Duodenal mucosa (tissue), 2 donors: ENCODE data around the gene MTG1.
"Not testable (repeated sequence)": the region's sequence is repeated elsewhere in the genome, so short reads cannot be mapped to it uniquely, and the experiment has no call there.

Experiments used
- H3K27ac ChIP-seq: one replicate; pipeline ENCODE4 v1.7.0; 2013; ENCODE audit warnings: low read depth, low read length
- H3K27me3 ChIP-seq, 2 donors: one replicate each; pipeline ENCODE4 v1.7.0; 2013; ENCODE audit warnings: low read length in 2 of 2, control low read depth in 1 of 2; ENCODE audit not compliant: insufficient read depth in 2 of 2, control insufficient read depth in 1 of 2
- H3K36me3 ChIP-seq, 2 donors: one replicate each; pipeline ENCODE4 v1.7.0; 2013; ENCODE audit warnings: low read length in 2 of 2, control low read depth in 1 of 2; ENCODE audit not compliant: insufficient read depth in 2 of 2, control insufficient read depth in 1 of 2
- H3K4me1 ChIP-seq, 2 donors: one replicate each; pipeline ENCODE4 v1.7.0; 2013; ENCODE audit warnings: low read length in 2 of 2, control low read depth in 1 of 2; ENCODE audit not compliant: insufficient read depth in 2 of 2, control insufficient read depth in 1 of 2
- H3K4me3 ChIP-seq, 2 donors: one replicate each; pipeline ENCODE4 v1.7.0; 2013; ENCODE audit warnings: low read length in 2 of 2, low read depth in 1 of 2
- H3K9ac ChIP-seq, 2 donors: one replicate each; pipeline ENCODE4 v1.7.0; 2013; ENCODE audit warnings: low read length in 2 of 2, low read depth in 1 of 2
- H3K9me3 ChIP-seq, 2 donors: one replicate each; pipeline ENCODE4 v1.7.0; 2013; ENCODE audit warnings: low read length in 2 of 2, control low read depth in 1 of 2; ENCODE audit not compliant: control insufficient read depth in 1 of 2

MTG1 gene

DNA sequence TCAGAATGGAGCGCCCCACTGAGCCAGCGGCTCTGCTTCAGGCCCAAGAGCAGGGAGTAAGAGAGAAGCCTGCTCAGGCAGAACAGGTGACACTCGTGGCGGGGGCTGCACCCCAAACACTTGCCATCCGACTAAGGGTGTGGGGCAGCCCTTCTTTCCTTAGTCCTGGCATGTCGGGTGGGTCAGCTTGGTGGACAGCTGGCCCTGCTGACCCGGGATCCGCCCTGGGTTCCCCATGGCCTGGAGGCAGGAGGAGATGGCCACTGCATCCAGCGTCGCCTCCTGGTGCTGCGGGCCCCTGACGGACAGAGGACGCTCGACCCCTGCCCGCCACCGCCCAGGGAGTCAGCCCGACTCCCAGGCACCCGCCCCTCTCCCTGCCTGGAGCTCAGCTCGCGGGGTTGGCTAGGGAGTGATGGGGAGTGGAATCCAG, 16.1 kb upstream of the MTG1 start:
- H3K27me3 ChIP-seq: no peaks in the 10 kb centered on the region
- H3K36me3 ChIP-seq: no peaks in the 10 kb centered on the region
- peak overlapping the region in 1 of 2 donors; percentile 77 for H3K9ac ChIP-seq
- H3K27ac ChIP-seq: peak overlapping the region; percentile 73
- no peaks in the 10 kb centered on the region for H3K9me3 ChIP-seq
- peaks cover 14 to 18% of the 10 kb centered on the region in 2 donors for H3K4me1 ChIP-seq
- peak overlapping the region; percentile 71 to 81 for H3K4me3 ChIP-seq

- Histone ChIP-seq H3K27me3 (no peaks in the 10 kb centered on the region), H3K4me3 (peak overlapping the region; percentile 71 to 81), H3K9ac (peak overlapping the region in 1 of 2 donors; percentile 77), H3K4me1 (peaks cover 14 to 18% of the 10 kb centered on the region in 2 donors), H3K27ac (peak overlapping the region; percentile 73), H3K36me3 (no peaks in the 10 kb centered on the region), H3K9me3 (no peaks in the 10 kb centered on the region)
These were observed 15.5 kb upstream of the MTG1 start for GRCh38 chr10:133378251-133379096.

DNA sequence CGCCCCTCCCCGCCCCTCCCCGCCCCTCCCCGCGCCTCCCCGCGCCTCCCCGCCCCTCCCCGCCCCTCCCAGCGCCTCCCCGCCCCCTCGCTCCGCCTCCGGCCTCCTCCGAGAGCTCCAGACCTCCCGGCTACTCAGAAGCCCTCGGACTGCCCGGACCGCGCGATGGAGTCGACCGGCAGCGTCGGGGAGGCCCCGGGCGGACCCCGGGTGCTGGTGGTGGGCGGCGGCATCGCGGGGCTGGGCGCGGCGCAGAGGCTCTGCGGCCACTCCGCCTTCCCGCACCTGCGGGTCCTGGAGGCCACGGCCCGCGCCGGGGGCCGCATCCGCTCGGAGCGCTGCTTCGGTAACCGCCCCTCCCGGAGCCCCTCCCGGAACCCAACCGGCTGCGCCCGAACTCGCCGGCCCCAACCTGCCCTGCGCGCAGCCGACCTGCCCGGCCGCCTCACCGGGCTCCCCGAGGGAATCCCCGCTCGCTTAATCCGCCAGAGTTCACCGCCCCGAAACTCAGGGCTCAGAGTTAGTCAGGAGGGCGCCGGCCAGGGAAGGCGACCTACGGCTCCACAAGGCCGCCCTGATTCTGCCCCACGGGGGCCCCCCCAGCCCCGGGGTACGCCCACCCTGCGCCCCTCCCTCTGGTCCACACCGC, 14.7 kb upstream of the MTG1 start, which contains the start of gene PAOX:
Gene PAOX, plus strand, starts transcription at position 111 of the 649 bp plus-strand sequence. Its CDS starts 55 bp downstream, at position 166.
- Histone ChIP-seq H3K9me3 (no peaks in the 10 kb centered on the region), H3K27me3 (no peaks in the 10 kb centered on the region), H3K4me3 (peak within 1 kb of the TSS; percentile 71 to 81), H3K36me3 (no peaks in the 10 kb centered on the region), H3K27ac (peak within 1 kb of the TSS; percentile 73), H3K9ac (peak within 1 kb of the TSS; percentile 33 to 77), H3K4me1 (peaks cover 14 to 18% of the 10 kb centered on the region in 2 donors)

DNA sequence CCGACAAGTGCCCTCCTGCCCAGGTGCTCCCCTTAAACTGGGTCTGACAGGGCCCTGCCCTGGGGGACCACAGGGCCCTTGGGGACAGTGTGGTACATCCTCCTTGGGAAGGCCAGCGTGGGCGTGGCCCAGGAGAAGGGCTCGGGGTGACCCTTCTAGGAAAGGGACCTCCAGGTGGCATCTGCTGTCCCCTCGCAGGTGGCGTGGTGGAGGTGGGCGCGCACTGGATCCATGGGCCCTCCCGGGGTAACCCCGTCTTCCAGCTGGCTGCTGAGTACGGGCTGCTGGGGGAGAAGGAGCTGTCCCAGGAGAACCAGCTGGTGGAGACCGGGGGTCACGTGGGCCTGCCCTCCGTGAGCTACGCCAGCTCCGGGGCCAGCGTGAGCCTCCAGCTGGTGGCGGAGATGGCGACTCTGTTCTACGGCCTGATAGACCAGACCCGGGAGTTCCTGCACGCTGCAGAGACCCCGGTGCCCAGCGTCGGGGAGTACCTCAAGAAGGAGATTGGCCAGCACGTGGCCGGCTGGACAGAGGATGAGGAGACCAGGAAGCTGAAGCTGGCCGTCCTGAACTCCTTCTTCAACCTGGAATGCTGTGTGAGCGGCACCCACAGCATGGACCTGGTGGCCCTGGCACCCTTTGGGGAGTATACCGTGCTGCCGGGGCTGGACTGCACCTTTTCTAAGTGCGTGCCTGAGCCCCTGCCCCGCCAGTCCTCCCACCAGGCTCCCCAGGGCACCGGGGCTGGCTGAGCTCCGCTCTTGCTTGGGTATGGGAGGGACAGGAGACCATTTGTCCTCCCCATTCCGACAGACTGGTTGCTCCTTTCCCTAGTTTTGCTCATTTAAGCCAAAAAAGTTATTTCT, 13.9 kb upstream of the MTG1 start:
- peak overlapping the region; percentile 33 to 57 for H3K9ac ChIP-seq
- H3K4me1 ChIP-seq: peaks cover 14 to 18% of the 10 kb centered on the region in 2 donors

GRCh38 chr10:133381036-133381435, 12.9 kb upstream of the MTG1 start:
- Histone ChIP-seq H3K27ac (no peak overlapping the region), H3K9ac (no peak overlapping the region)

More for the DNA sequence above, 13.9 kb upstream of the MTG1 start:
- H3K9me3 ChIP-seq: no peaks in the 10 kb centered on the region
- peak overlapping the region; percentile 65 to 68 for H3K4me3 ChIP-seq
- no peak overlapping the region for H3K27ac ChIP-seq
- no peaks in the 10 kb centered on the region for H3K27me3 ChIP-seq
- no peaks in the 10 kb centered on the region for H3K36me3 ChIP-seq

DNA sequence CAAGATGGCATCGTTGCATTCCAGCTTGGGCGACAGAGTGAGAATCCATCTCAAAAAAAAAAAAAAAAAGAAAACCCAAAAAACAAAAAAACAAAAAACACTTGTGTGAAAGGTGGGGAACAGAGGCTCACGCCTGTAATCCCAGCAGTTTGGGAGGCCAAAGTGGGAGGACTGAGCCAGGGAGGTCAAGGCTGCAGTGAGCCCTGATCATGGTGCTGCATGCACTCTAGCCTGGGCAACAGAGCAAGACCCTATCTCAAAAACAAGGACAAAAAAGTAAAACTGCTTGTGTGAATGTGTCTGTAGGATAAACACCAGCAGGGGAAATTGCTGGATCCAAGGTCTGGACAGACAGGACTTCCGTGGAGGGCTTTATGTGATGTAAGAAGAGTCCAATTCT, 10.4 kb upstream of the MTG1 start:
- no peak overlapping the region for H3K27ac ChIP-seq
- no peak overlapping the region for H3K9ac ChIP-seq
- H3K27me3 ChIP-seq: no peaks in the 10 kb centered on the region
- H3K4me1 ChIP-seq: peaks cover 7 to 13% of the 10 kb centered on the region in 2 donors
- no peak overlapping the region for H3K4me3 ChIP-seq
- H3K9me3 ChIP-seq: no peaks in the 10 kb centered on the region
- H3K36me3 ChIP-seq: no peaks in the 10 kb centered on the region

More at GRCh38 chr10:133381036-133381435, 12.9 kb upstream of the MTG1 start:
- Histone ChIP-seq H3K36me3 (no peaks in the 10 kb centered on the region), H3K27me3 (no peaks in the 10 kb centered on the region), H3K9me3 (no peaks in the 10 kb centered on the region), H3K4me3 (no peak overlapping the region), H3K4me1 (peaks cover 14 to 18% of the 10 kb centered on the region in 2 donors)

GRCh38 chr10:133384071-133384470, 9.9 kb upstream of the MTG1 start:
- Histone ChIP-seq H3K36me3 (no peaks in the 10 kb centered on the region), H3K27ac (no peak overlapping the region), H3K9ac (no peak overlapping the region), H3K4me3 (no peak overlapping the region), H3K27me3 (no peaks in the 10 kb centered on the region), H3K9me3 (no peaks in the 10 kb centered on the region), H3K4me1 (peaks cover 7 to 14% of the 10 kb centered on the region in 2 donors)

GRCh38 chr10:133385214-133385613, 8.7 kb upstream of the MTG1 start:
- Histone ChIP-seq H3K27ac (no peak overlapping the region), H3K36me3 (no peaks in the 10 kb centered on the region), H3K9me3 (no peaks in the 10 kb centered on the region), H3K27me3 (no peaks in the 10 kb centered on the region), H3K9ac (no peak overlapping the region), H3K4me1 (peaks cover 1 to 8% of the 10 kb centered on the region in 2 donors), H3K4me3 (no peak overlapping the region)

DNA sequence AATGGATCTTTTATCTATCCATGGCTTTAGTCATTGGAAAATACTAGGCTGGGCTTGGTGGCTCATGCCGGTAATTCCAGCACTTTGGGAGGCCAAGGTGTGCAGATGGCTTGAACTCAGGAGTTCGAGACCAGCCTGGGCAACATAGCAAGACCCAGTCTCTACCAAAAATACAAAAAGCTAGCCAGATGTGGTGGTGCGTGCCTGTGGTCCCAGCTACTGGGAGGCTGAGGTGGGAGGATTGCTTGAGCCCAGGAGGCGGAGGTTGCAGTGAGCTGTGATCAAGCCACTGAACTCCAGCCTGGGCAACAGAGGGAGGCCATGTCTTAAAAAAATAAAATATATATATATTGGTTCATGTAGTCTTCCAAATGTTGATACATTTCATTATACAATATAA, 7.0 kb upstream of the MTG1 start:
- H3K27me3 ChIP-seq, H3K9ac ChIP-seq, H3K9me3 ChIP-seq, H3K36me3 ChIP-seq, H3K4me3 ChIP-seq, H3K27ac ChIP-seq: not testable (repeated sequence)
- H3K4me1 ChIP-seq: peaks cover 0 to 15% of the 10 kb centered on the region in 2 donors
